ENCODE results near the gene PFDN5.
A peak's percentile ranks its signal among the peaks of the same experiment; 100 is the strongest.

PFDN5 gene

DNA sequence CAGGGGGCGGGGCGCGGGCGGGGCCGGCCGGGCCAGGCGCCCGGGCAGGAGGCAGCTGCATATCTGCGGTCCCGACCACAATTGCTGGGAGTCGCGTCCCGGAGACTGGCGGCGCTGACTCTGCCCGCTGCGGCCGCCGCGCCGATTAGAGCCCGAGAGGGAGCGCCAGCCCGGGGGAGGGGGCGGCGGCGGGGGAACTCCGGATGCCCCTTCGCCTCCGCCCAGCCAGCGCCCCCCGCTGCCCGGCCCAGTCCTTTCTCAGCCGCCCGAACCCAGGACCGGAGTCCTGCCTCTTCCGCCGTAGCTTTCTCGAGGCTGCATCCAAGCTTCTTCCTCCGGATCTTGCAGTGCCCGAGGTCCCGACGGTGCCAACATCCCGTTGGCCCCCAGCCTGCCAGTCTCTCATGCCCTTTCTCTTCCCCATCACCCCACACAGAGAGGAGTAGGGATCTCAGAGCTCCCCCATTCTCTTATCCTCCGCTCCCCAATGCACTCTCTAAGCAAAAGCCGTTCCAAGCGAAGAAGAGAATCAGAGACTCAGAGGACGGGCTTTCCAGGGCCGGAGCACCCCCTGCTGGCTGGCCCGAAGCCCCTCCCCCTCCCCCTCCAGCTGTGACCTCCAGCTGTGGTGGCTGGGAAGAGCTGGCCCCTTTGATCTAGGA, 49.6 kb downstream of the PFDN5 start:
- H3K36me3 ChIP-seq = no peaks in the 10 kb centered on the region
- peaks cover 23 to 35% (median 32%) of the 10 kb centered on the region in 10 experiments for H3K4me1 ChIP-seq
- peak overlapping the region; percentile 82 to 99 (median 90) for H3K4me2 ChIP-seq
- no peaks in the 10 kb centered on the region for H3K9me3 ChIP-seq (replicated peaks in 1 of 11)
- peak overlapping the region in 10 of 11 experiments; percentile 42 to 82 (median 76); a peak in 20 of 22 replicates for H3K27ac ChIP-seq
- H3K9ac ChIP-seq = peak overlapping the region; percentile 71 to 85 (median 80)
- H4K20me1 ChIP-seq = no peaks in the 10 kb centered on the region
- no peak for TF ChIP-seq Cebpa-rat (IDR thresholded peaks at IDR 0.05)
- peak overlapping the region; percentile 61 to 76 (median 67) for H3K4me3 ChIP-seq
- H3K27me3 ChIP-seq = no peaks in the 10 kb centered on the region

GRCh38 chr12:53345486-53346188, 50.3 kb downstream of the PFDN5 start:
- H3K4me1 ChIP-seq = peaks cover 23 to 35% (median 32%) of the 10 kb centered on the region in 10 experiments
- TF ChIP-seq Cebpa-rat (IDR thresholded peaks at IDR 0.05) = no peak
- peak overlapping the region in 9 of 11 experiments; percentile 70 to 82 (median 76); a peak in 17 of 22 replicates for H3K27ac ChIP-seq
- no peaks in the 10 kb centered on the region for H4K20me1 ChIP-seq
- H3K36me3 ChIP-seq = no peaks in the 10 kb centered on the region
- peak overlapping the region; percentile 82 to 99 (median 90) for H3K4me2 ChIP-seq
- peak overlapping the region; percentile 61 to 76 (median 67) for H3K4me3 ChIP-seq
- no peaks in the 10 kb centered on the region for H3K27me3 ChIP-seq
- H3K9me3 ChIP-seq (replicated peaks in 1 of 11) = no peaks in the 10 kb centered on the region
- peak overlapping the region in 9 of 11 experiments; percentile 73 to 85 (median 80); a peak in 18 of 22 replicates for H3K9ac ChIP-seq

- Histone ChIP-seq H3K9me3 (replicated peaks in 1 of 11) (no peaks in the 10 kb centered on the region), H3K4me3 (no peak overlapping the region), H3K27ac (peak overlapping the region in 5 of 11 experiments; percentile 74 to 80 (median 76); a peak in 8 of 22 replicates), H4K20me1 (no peaks in the 10 kb centered on the region), H3K27me3 (no peaks in the 10 kb centered on the region), H3K4me2 (peak overlapping the region; percentile 82 to 99 (median 90)), H3K36me3 (no peaks in the 10 kb centered on the region), H3K4me1 (peaks cover 23 to 35% (median 32%) of the 10 kb centered on the region in 10 experiments), H3K9ac (peak overlapping the region in 3 of 11 experiments; percentile 80 to 85 (median 81); a peak in 1 of 22 replicates)
- TF ChIP-seq Cebpa-rat (IDR thresholded peaks at IDR 0.05) = no peak
These were observed 51.1 kb downstream of the PFDN5 start for GRCh38 chr12:53346491-53346890.

DNA sequence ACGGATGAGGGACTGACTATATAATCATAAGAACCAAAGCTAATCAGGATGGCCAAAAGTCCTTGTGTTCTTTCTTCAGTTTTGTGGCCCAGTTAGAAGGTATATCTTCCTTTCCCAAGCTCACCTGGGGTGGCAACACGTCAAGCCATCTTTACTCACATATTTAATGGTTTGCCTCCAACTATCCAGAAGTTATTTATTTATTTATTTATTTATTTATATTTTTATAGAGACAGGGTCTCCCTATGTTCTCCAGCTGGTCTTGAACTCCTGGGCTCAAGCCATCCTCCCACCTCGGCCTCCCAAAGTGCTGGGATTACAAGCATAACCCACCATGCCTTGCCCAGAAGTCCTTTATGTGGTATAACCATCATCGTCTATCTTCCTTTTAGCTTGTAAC, 52.6 kb downstream of the PFDN5 start:
- Histone ChIP-seq H3K9ac (no peak overlapping the region), H3K4me2 (no peak overlapping the region), H3K9me3 (replicated peaks in 1 of 11) (no peaks in the 10 kb centered on the region), H3K4me1 (peaks cover 26 to 43% (median 34%) of the 10 kb centered on the region in 10 experiments), H3K27ac (no peak overlapping the region), H3K4me3 (no peak overlapping the region), H4K20me1 (no peaks in the 10 kb centered on the region), H3K27me3 (no peaks in the 10 kb centered on the region), H3K36me3 (no peaks in the 10 kb centered on the region)
- no peak for TF ChIP-seq Cebpa-rat (IDR thresholded peaks at IDR 0.05)

Measured in BLaER1 treated with 17β-estradiol and CSF1 and Interleukin-3, amounts not matched to agents 10 nM and 100 nM (cell line).